Brain microvascular endothelial cell (primary cell): ENCODE data around the gene LRRC9.

Source experiments
- DNase-seq: peaks from one replicate; pipeline ENCODE4 v3.0.0-alpha.2; 2020
- H3K27ac ChIP-seq: fragments of 250-450 bp; sonication (Bioruptor Pico); 2 replicates; pipeline ENCODE4 v1.5.1; 2020; ENCODE audit warnings: mild to moderate bottlenecking, moderate library complexity
- H3K27me3 ChIP-seq: fragments of 250-450 bp; sonication (Bioruptor Pico); replicated peaks from 2 replicates; pipeline ENCODE4 v1.5.1; 2020; ENCODE audit warnings: mild to moderate bottlenecking
- H3K36me3 ChIP-seq: fragments of 250-450 bp; sonication (Bioruptor Pico); replicated peaks from 2 replicates; pipeline ENCODE4 v1.5.1; 2020; ENCODE audit warnings: mild to moderate bottlenecking
- H3K4me3 ChIP-seq: 2 replicates; pipeline ENCODE4 v1.5.1; 2011; ENCODE audit warnings: low read depth, mild to moderate bottlenecking, control low read depth, low read length, moderate library complexity
- CTCF ChIP-seq: IDR thresholded peaks from 2 replicates; pipeline ENCODE4 v1.5.1; 2011; ENCODE audit warnings: low read depth, mild to moderate bottlenecking, moderate library complexity, low read length, control low read depth, inconsistent platforms; ENCODE audit errors: missing control alignments
- in situ Hi-C: cut with HindIII; loops from 2 replicates; pipeline ENCODE4 v1.10.0; 2017; ENCODE audit warnings: low sequenced_read_pairs, low pct_ligation_motif_present

The LRRC9 gene

GRCh38 chr14:59895721-59896120 is 24.2 kb upstream of the LRRC9 start:
- no peak overlapping the region for H3K27ac ChIP-seq
- no peak for DNase-seq
- H3K27me3 ChIP-seq = no peaks in the 10 kb centered on the region
- in situ Hi-C loops = no loop called here
- no peaks in the 10 kb centered on the region for H3K36me3 ChIP-seq
- TF ChIP-seq CTCF = no peak
- no peak overlapping the region for H3K4me3 ChIP-seq

GRCh38 chr14:59897757-59898383 is 22.1 kb upstream of the LRRC9 start:
- peak; percentile 58 for TF ChIP-seq CTCF
- no peak overlapping the region for H3K4me3 ChIP-seq
- peak; percentile 20 for DNase-seq
- no peak overlapping the region for H3K27ac ChIP-seq
- H3K36me3 ChIP-seq = no peaks in the 10 kb centered on the region
- H3K27me3 ChIP-seq = no peaks in the 10 kb centered on the region
- in situ Hi-C loops = no loop called here

- DNase-seq = no peak
- H3K4me3 ChIP-seq = no peak overlapping the region
- no peaks in the 10 kb centered on the region for H3K36me3 ChIP-seq
- no peak overlapping the region for H3K27ac ChIP-seq
- in situ Hi-C loops = no loop called here
- no peak for TF ChIP-seq CTCF
- H3K27me3 ChIP-seq = no peaks in the 10 kb centered on the region
Measured at GRCh38 chr14:59900556-59900955, 19.4 kb upstream of the LRRC9 start.

GRCh38 chr14:59904184-59904583 is 15.8 kb upstream of the LRRC9 start:
- Histone ChIP-seq H3K27me3 (no peaks in the 10 kb centered on the region), H3K36me3 (no peaks in the 10 kb centered on the region), H3K4me3 (no peak overlapping the region), H3K27ac (no peak overlapping the region)
- TF ChIP-seq CTCF = no peak
- no peak for DNase-seq
- in situ Hi-C loops = no loop called here

- Histone ChIP-seq H3K27ac (no peak overlapping the region), H3K36me3 (no peaks in the 10 kb centered on the region), H3K27me3 (no peaks in the 10 kb centered on the region), H3K4me3 (no peak overlapping the region)
- in situ Hi-C loops = no loop called here
- no peak for TF ChIP-seq CTCF
- DNase-seq = peak; percentile 20
Measured at GRCh38 chr14:59905188-59905587, 14.8 kb upstream of the LRRC9 start.

GRCh38 chr14:59912443-59912842 is 7.5 kb upstream of the LRRC9 start:
- no peak for TF ChIP-seq CTCF
- in situ Hi-C loops = no loop called here

More at GRCh38 chr14:59912443-59912842, 7.5 kb upstream of the LRRC9 start:
- no peak for DNase-seq
- H3K27ac ChIP-seq = no peak overlapping the region
- no peaks in the 10 kb centered on the region for H3K36me3 ChIP-seq
- H3K27me3 ChIP-seq = no peaks in the 10 kb centered on the region
- no peak overlapping the region for H3K4me3 ChIP-seq
